ENCODE results near the gene DHRS7C. TPM values are rescaled to one million over a fixed set of nuclear protein-coding genes. Genes with fewer than 3 reads are reported as not detected.
"Not testable (repeated sequence)": the region's sequence is repeated elsewhere in the genome, so short reads cannot be mapped to it uniquely, and the experiment has no call there.

DHRS7C gene
- total RNA-seq, 6 experiments from 2014 or later, result not detected

DNA sequence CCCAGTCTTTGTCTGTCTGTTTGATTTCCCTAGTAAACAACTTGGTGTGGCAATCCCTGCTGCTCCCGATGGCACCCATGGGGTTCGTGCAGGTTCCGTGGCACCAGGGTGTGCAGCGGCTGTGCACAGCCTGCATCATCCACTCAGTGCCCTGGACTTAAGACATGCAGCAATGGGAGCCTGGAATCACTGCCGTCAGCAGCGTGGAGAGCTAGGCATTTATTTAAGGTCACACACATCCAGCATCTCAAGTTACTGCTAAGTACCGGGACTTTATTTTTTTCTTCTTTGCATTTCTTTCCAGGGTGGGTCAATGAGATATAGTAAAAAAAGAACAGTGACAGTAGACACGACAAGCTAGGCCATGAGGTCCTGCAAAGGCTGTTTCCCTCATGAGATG lies 2.8 kb downstream of the DHRS7C start:
- H3K27me3 Mint-ChIP-seq (ENCODE audit: insufficient read depth), result peaks cover 2% of the 10 kb centered on the region; the same call in 1 of the 2 replicates
- no peak for DNase-seq
- H3K9me3 Mint-ChIP-seq, result no peaks in the 10 kb centered on the region; the same call in 1 of the 2 replicates
- no peaks in the 10 kb centered on the region for H3K4me1 Mint-ChIP-seq (ENCODE audit: low read depth)
- no peak overlapping the region for H3K4me3 Mint-ChIP-seq
- TF ChIP-seq, protein P1, sequence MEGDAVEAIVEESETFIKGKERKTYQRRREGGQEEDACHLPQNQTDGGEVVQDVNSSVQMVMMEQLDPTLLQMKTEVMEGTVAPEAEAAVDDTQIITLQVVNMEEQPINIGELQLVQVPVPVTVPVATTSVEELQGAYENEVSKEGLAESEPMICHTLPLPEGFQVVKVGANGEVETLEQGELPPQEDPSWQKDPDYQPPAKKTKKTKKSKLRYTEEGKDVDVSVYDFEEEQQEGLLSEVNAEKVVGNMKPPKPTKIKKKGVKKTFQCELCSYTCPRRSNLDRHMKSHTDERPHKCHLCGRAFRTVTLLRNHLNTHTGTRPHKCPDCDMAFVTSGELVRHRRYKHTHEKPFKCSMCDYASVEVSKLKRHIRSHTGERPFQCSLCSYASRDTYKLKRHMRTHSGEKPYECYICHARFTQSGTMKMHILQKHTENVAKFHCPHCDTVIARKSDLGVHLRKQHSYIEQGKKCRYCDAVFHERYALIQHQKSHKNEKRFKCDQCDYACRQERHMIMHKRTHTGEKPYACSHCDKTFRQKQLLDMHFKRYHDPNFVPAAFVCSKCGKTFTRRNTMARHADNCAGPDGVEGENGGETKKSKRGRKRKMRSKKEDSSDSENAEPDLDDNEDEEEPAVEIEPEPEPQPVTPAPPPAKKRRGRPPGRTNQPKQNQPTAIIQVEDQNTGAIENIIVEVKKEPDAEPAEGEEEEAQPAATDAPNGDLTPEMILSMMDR (IDR thresholded peaks at IDR 0.05), result no peak
- no peaks in the 10 kb centered on the region for H3K36me3 Mint-ChIP-seq (ENCODE audit: low read depth)
- H3K27ac Mint-ChIP-seq, result no peak overlapping the region

DNA sequence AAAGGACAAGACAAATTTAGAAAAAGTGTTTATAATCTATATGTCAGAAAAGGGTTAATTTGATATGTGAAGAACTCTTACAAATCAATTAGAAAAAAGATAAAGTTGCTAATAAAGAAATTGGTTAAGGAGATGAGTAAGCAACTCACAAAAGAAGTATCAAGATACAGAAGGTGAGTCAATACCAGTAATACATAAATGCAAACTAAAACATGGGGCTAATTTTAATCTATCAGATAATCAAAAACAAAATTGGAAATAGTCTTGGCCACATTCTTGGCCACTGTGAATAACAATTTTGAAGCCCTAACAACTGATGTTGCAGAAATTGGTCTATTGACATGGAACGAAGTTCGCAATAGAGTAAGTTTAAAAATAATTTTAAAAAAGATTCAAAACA lies 6.8 kb downstream of the DHRS7C start:
- Mint-ChIP-seq H3K4me1 (ENCODE audit: low read depth) (no peaks in the 10 kb centered on the region), H3K27ac (no peak overlapping the region), H3K36me3 (ENCODE audit: low read depth) (no peaks in the 10 kb centered on the region), H3K27me3 (ENCODE audit: insufficient read depth) (peaks cover 3% of the 10 kb centered on the region), H3K4me3 (no peak overlapping the region), H3K9me3 (no peaks in the 10 kb centered on the region; the same call in 1 of the 2 replicates)
- TF ChIP-seq, protein P1 (IDR thresholded peaks at IDR 0.05), result no peak
- no peak for DNase-seq

DNA sequence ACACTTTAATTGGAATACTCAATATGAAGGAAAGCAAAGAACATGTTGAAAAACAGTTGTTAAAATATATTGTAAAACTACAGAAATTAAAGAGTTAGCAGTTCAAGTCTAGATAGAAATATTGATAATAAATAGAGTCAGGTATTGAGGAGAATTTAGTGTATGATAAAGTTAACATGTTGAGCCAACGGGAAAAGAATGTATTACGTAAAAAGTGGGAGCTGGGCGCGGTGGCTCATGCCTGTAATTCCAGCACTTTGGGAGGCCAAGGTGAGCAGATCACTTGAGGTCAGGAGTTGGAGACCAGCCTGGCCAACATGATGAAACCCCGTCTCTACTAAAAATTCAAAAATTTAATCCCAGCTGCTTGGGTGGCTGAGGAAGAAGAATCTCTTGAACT lies 7.9 kb downstream of the DHRS7C start:
- not testable (repeated sequence) for H3K27me3 Mint-ChIP-seq (ENCODE audit: insufficient read depth); H3K4me1 Mint-ChIP-seq (ENCODE audit: low read depth); H3K36me3 Mint-ChIP-seq (ENCODE audit: low read depth); DNase-seq; H3K9me3 Mint-ChIP-seq; H3K4me3 Mint-ChIP-seq; H3K27ac Mint-ChIP-seq

DNA sequence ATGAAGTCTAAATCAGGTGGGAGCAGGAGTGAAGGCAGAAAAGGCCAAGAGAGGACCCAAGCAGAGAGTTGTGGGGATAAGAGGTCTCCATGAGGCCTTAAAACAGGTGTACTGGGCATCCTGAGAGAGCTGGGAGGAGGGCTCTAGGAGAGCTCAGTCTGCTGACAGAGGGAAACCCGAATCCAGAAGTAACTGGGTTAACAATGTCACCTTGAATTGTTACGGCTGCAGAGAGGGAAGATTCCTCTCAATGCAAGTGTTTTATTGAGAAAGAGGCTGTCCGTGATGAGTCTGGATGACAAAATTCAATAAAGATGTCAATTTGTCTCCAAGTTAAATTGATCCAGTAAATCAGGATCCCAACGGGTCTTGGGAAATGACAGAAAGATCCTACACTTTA lies 8.3 kb downstream of the DHRS7C start:
- H3K4me3 Mint-ChIP-seq, result no peak overlapping the region
- no peak for DNase-seq
- TF ChIP-seq, protein P1 (IDR thresholded peaks at IDR 0.05), result no peak
- H3K9me3 Mint-ChIP-seq, result no peaks in the 10 kb centered on the region; the same call in 1 of the 2 replicates
- H3K27ac Mint-ChIP-seq, result no peak overlapping the region
- H3K36me3 Mint-ChIP-seq (ENCODE audit: low read depth), result no peaks in the 10 kb centered on the region
- no peaks in the 10 kb centered on the region for H3K4me1 Mint-ChIP-seq (ENCODE audit: low read depth)
- peaks cover 4% of the 10 kb centered on the region for H3K27me3 Mint-ChIP-seq (ENCODE audit: insufficient read depth)

DNA sequence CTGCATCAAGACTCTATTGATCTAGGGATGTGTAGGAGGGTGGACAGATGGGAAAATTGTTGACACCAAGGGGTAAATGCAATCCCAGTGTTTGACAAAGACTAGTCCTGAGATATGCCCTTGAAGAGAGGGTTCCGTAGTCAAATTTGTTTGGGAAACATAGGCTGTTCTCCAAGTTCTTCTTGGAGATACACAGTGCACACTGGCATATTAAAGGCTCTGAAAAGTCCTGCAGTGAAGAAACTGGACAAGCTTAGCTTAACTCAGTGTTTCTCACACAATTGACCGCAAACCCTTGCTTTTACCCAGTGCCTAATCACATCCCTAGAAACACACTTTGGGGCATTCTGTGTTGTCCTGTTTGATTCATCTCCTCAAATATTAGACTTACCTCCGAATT lies 10.8 kb downstream of the DHRS7C start:
- Mint-ChIP-seq H3K27me3 (ENCODE audit: insufficient read depth) (peaks cover 4% of the 10 kb centered on the region), H3K36me3 (ENCODE audit: low read depth) (no peaks in the 10 kb centered on the region), H3K4me3 (no peak overlapping the region), H3K9me3 (peaks cover 7% of the 10 kb centered on the region; the same call in 1 of the 2 replicates), H3K4me1 (ENCODE audit: low read depth) (no peaks in the 10 kb centered on the region), H3K27ac (no peak overlapping the region)
- TF ChIP-seq, protein P1 (IDR thresholded peaks at IDR 0.05), result no peak
- DNase-seq, result no peak

DNA sequence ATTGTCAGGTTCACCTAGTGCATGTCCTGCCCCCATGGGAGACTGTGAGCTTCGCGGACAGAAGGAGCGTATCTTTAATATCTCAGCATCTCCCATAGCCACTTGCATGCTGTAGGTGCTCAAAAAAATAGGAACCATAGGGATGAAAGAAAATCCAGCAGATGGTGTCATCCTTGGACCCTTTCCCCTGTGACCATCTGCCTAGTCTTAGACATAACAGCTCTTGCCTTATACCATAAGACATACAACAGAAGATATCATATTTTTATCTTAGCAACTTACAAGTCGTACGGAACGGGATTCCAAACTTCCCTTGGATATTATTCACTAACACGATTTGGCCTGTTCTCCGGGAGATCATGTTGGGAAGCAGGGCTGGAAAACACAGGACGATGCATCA lies 14.5 kb downstream of the DHRS7C start:
- peaks cover 7% of the 10 kb centered on the region; the same call in 1 of the 2 replicates for H3K9me3 Mint-ChIP-seq
- TF ChIP-seq, protein P1 (IDR thresholded peaks at IDR 0.05), result no peak
- DNase-seq, result no peak
- no peak overlapping the region for H3K27ac Mint-ChIP-seq
- H3K4me3 Mint-ChIP-seq, result no peak overlapping the region
- H3K36me3 Mint-ChIP-seq (ENCODE audit: low read depth), result no peaks in the 10 kb centered on the region
- H3K27me3 Mint-ChIP-seq (ENCODE audit: insufficient read depth), result peaks cover 1% of the 10 kb centered on the region
- H3K4me1 Mint-ChIP-seq (ENCODE audit: low read depth), result no peaks in the 10 kb centered on the region
